EL (cell line): ENCODE data around the gene TXN2.
"Not testable (repeated sequence)": the region's sequence is repeated elsewhere in the genome, so short reads cannot be mapped to it uniquely, and the experiment has no call there.

Source experiments
- DNase-seq: peaks from one replicate; pipeline ENCODE4 v3.0.0-alpha.2; 2016

The TXN2 gene

GRCh38 chr22:36481393-36482168, at the start of gene TXN2:
TSS of gene TXN2 (minus strand) at chr22:36481640. CDS start at chr22:36480837, 803 bp downstream.
- DNase-seq: peak; percentile 98

GRCh38 chr22:36528795-36529751, 47.6 kb upstream of the TXN2 start, which contains the start of gene EIF3D:
TSS of gene EIF3D (minus strand) at chr22:36529166. CDS start at chr22:36526121, 3,045 bp downstream.
- peak; percentile 100 for DNase-seq

- DNase-seq: peak; percentile 36
Measured at GRCh38 chr22:36528341-36528740, 46.9 kb upstream of the TXN2 start.

GRCh38 chr22:36522662-36523061, 41.2 kb upstream of the TXN2 start:
- DNase-seq: no peak

GRCh38 chr22:36520423-36520822, 39.0 kb upstream of the TXN2 start:
- no peak for DNase-seq

GRCh38 chr22:36519906-36520305, 38.5 kb upstream of the TXN2 start:
- DNase-seq: not testable (repeated sequence)

GRCh38 chr22:36514766-36515165, 33.3 kb upstream of the TXN2 start:
- no peak for DNase-seq

GRCh38 chr22:36512991-36513390, 31.6 kb upstream of the TXN2 start:
- no peak for DNase-seq

- no peak for DNase-seq
Measured at GRCh38 chr22:36512333-36512732, 30.9 kb upstream of the TXN2 start.

- DNase-seq: peak; percentile 53
Measured at GRCh38 chr22:36510966-36511881, 29.8 kb upstream of the TXN2 start.

GRCh38 chr22:36510384-36510783, 28.9 kb upstream of the TXN2 start:
- DNase-seq: no peak

- DNase-seq: no peak
Measured at GRCh38 chr22:36507518-36508010, 26.1 kb upstream of the TXN2 start.

- peak; percentile 81 for DNase-seq
Measured at GRCh38 chr22:36506637-36507517, 25.4 kb upstream of the TXN2 start, which contains the start of gene FOXRED2. TSS of gene FOXRED2 (minus strand) at chr22:36507040. CDS start at chr22:36506422, 618 bp downstream.

- DNase-seq: no peak
Measured at GRCh38 chr22:36505998-36506635, 24.7 kb upstream of the TXN2 start.

GRCh38 chr22:36497910-36498665, 16.6 kb upstream of the TXN2 start:
- DNase-seq: no peak

- DNase-seq: no peak
Measured at GRCh38 chr22:36493690-36494110, 12.3 kb upstream of the TXN2 start.

GRCh38 chr22:36492109-36492508, 10.7 kb upstream of the TXN2 start:
- no peak for DNase-seq

- DNase-seq: no peak
Measured at GRCh38 chr22:36491155-36491554, 9.7 kb upstream of the TXN2 start.

GRCh38 chr22:36486619-36487384, 5.4 kb upstream of the TXN2 start:
- peak; percentile 65 for DNase-seq
